ENCODE measurements around the gene RPS14. TPM values are rescaled to one million over a fixed set of nuclear protein-coding genes. Genes with fewer than 3 reads are reported as not detected.
A peak's percentile ranks its signal among the peaks of the same experiment; 100 is the strongest.
"Not testable (repeated sequence)": the region's sequence is repeated elsewhere in the genome, so short reads cannot be mapped to it uniquely, and the experiment has no call there.

Gene RPS14
- total and polyA plus RNA-seq, 9 of the 15 experiments (the other 6 are each of a cell fraction or from before 2014, with no cell fraction given) = 1,824 to 5,983 (median 3,017) TPM

DNA sequence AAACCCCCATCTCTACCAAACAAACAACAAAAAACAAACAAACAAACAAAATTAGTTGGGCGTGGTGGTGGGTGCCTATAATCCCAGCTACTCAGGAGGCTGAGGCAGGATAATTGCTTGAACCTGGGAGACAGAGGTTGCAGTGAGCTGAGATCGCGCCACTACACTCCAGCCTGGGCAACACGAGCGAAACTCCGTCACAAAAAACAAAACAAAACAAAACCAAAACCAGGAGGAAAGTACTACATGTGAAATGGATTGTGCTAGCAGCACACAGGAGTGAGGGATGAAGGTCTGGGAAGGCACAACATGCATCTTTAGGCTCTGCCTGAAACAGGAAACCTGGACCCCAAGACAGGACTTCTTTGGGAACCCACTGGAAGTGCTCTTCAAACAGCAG is 27.0 kb upstream of the RPS14 start:
- H3K9me1 ChIP-seq (ENCODE audit: control insufficient read depth, insufficient read depth, low read length); H4K20me1 ChIP-seq (replicated peaks; ENCODE audit: control insufficient read depth, insufficient read depth, low read length); H3K4me3 ChIP-seq; POLR2A ChIA-PET; H3K79me2 ChIP-seq (ENCODE audit: control insufficient read depth, insufficient read depth, low read length); CTCF ChIA-PET (ENCODE audit: low intra/inter-chr PET ratio); FAIRE-seq; DNase-seq (ENCODE audit: extremely low read depth in 1 of 4, low spot score in 3 of 4); BruUV-seq (replicated peaks); H3K27me3 ChIP-seq (ENCODE audit: control insufficient read depth in 2 of 2, insufficient read depth in 2 of 2, low read length in 2 of 2); H3K27ac ChIP-seq (ENCODE audit: extremely low read depth, low read depth, low read length); ATAC-seq; H3K9me3 ChIP-seq (replicated peaks; ENCODE audit: control insufficient read depth, insufficient read depth, low read depth, low read length); H3K4me2 ChIP-seq (ENCODE audit: insufficient read depth, low read length); H3K36me3 ChIP-seq (ENCODE audit: control insufficient read depth, insufficient read depth, low read length); in situ Hi-C loops (cut with MboI); intact Hi-C loops (cut with micrococcal nuclease): not testable (repeated sequence)
- Histone ChIP-seq H3K9ac (ENCODE audit: insufficient read depth in 1 of 2, low read depth in 2 of 2, low read length in 2 of 2) (0 out of 4 replicates have a peak overlapping the region, but pooled peaks of 1 of the 2 experiments have one; percentile 47), H3K4me1 (replicated peaks in 1 of 2; ENCODE audit: control insufficient read depth in 2 of 2, insufficient read depth in 2 of 2, low read length in 2 of 2) (peaks cover 15 to 25% of the 10 kb centered on the region in 2 experiments), H2AFZ (ENCODE audit: low read depth, low read length) (peak overlapping the region; percentile 84; the same call in 1 of the 2 replicates)
- WGBS (ENCODE audit: insufficient coverage, low coverage, missing lambda C conversion rate) = 90% methylated on average over 6 of the region's 6 CpGs

DNA sequence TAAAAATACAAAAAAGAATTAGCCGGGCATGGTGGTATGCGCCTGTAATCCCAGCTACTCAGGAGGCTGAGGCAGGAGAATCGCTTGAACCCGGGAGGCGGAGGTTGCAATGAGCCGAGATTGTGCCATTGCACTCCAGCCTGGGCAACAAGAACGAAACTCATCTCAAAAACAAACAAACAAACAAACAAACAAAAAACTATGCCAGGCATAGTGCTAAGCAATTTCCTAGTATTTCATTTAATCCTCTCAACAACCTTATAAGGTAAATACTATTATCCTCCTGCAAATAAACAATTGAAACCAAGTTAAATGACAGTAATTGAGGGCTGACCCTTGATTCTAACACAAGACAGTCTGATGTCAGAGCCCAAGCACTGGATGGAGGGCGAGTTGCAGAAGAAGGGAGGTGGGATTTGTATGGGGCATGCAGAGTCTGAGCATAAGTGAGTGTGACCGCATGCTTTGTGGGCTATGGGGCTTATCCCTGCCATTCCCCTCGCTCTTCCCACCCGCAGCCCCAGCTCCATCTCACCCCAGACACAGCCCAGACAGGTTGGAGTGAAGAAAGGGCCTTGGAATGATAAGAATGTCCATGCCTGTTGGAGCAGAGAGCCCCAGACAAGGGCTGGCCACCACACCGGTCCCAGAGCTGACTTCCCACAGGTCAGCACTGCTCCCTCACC is 24.3 kb upstream of the RPS14 start:
- intact Hi-C loops (cut with micrococcal nuclease) (no loop called here), in situ Hi-C loops (cut with MboI) (no loop called here)
- Histone ChIP-seq H4K20me1 (replicated peaks; ENCODE audit: control insufficient read depth, insufficient read depth, low read length) (no peaks in the 10 kb centered on the region), H3K27me3 (ENCODE audit: control insufficient read depth in 2 of 2, insufficient read depth in 2 of 2, low read length in 2 of 2) (no peaks in the 10 kb centered on the region), H3K9me1 (ENCODE audit: control insufficient read depth, insufficient read depth, low read length) (no peaks in the 10 kb centered on the region), H3K27ac (ENCODE audit: extremely low read depth, low read depth, low read length) (no peak overlapping the region), H3K9me3 (replicated peaks; ENCODE audit: control insufficient read depth, insufficient read depth, low read depth, low read length) (no peaks in the 10 kb centered on the region), H3K4me3 (no peak overlapping the region), H3K36me3 (ENCODE audit: control insufficient read depth, insufficient read depth, low read length) (no peaks in the 10 kb centered on the region), H3K9ac (ENCODE audit: insufficient read depth in 1 of 2, low read depth in 2 of 2, low read length in 2 of 2) (peak overlapping the region in 1 of 2 experiments; percentile 63; a peak in 2 of 4 replicates), H3K4me1 (replicated peaks in 1 of 2; ENCODE audit: control insufficient read depth in 2 of 2, insufficient read depth in 2 of 2, low read length in 2 of 2) (peaks cover 7 to 15% of the 10 kb centered on the region in 2 experiments), H2AFZ (ENCODE audit: low read depth, low read length) (no peak overlapping the region), H3K4me2 (ENCODE audit: insufficient read depth, low read length) (no peak overlapping the region), H3K79me2 (ENCODE audit: control insufficient read depth, insufficient read depth, low read length) (no peaks in the 10 kb centered on the region)
- ChIA-PET CTCF (ENCODE audit: low intra/inter-chr PET ratio) (no interaction called here), POLR2A (interaction anchor here (0.6 kb wide), 1 partner anchor 68 kb away, joined by 3 read pairs; no protein-coding TSS in a partner anchor)
- no peak for DNase-seq (ENCODE audit: extremely low read depth in 1 of 4, low spot score in 3 of 4)
- no peak for FAIRE-seq
- BruUV-seq (replicated peaks) = no TSS peak
- 46% methylated on average over 8 of the region's 12 CpGs for WGBS (ENCODE audit: insufficient coverage, low coverage, missing lambda C conversion rate)
- ATAC-seq = peak; percentile 32; the same call in 2 of the 3 replicates
- TF ChIP-seq MED1 (CRISPR knock-in tag; IDR thresholded peaks at IDR 0.05; ENCODE audit: borderline replicate concordance) (no peak), ZKSCAN8 (CRISPR knock-in tag; IDR thresholded peaks at IDR 0.05) (no peak), ZNF239 (CRISPR knock-in tag; IDR thresholded peaks at IDR 0.05) (no peak), ZNF436 (CRISPR knock-in tag; IDR thresholded peaks at IDR 0.05) (no peak), SRSF1 (IDR thresholded peaks at IDR 0.05; ENCODE audit: low read depth, low read length) (no peak), NFATC3 (IDR thresholded peaks at IDR 0.05) (no peak), HDAC1 (IDR thresholded peaks at IDR 0.05) (no peak), SIRT6 (IDR thresholded peaks at IDR 0.05; ENCODE audit: low read depth, low read length) (no peak)
- TF ChIP-seq, protein P1, sequence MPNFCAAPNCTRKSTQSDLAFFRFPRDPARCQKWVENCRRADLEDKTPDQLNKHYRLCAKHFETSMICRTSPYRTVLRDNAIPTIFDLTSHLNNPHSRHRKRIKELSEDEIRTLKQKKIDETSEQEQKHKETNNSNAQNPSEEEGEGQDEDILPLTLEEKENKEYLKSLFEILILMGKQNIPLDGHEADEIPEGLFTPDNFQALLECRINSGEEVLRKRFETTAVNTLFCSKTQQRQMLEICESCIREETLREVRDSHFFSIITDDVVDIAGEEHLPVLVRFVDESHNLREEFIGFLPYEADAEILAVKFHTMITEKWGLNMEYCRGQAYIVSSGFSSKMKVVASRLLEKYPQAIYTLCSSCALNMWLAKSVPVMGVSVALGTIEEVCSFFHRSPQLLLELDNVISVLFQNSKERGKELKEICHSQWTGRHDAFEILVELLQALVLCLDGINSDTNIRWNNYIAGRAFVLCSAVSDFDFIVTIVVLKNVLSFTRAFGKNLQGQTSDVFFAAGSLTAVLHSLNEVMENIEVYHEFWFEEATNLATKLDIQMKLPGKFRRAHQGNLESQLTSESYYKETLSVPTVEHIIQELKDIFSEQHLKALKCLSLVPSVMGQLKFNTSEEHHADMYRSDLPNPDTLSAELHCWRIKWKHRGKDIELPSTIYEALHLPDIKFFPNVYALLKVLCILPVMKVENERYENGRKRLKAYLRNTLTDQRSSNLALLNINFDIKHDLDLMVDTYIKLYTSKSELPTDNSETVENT (CRISPR knock-in tag; IDR thresholded peaks at IDR 0.05) = no peak
- TF ChIP-seq, protein P2, sequence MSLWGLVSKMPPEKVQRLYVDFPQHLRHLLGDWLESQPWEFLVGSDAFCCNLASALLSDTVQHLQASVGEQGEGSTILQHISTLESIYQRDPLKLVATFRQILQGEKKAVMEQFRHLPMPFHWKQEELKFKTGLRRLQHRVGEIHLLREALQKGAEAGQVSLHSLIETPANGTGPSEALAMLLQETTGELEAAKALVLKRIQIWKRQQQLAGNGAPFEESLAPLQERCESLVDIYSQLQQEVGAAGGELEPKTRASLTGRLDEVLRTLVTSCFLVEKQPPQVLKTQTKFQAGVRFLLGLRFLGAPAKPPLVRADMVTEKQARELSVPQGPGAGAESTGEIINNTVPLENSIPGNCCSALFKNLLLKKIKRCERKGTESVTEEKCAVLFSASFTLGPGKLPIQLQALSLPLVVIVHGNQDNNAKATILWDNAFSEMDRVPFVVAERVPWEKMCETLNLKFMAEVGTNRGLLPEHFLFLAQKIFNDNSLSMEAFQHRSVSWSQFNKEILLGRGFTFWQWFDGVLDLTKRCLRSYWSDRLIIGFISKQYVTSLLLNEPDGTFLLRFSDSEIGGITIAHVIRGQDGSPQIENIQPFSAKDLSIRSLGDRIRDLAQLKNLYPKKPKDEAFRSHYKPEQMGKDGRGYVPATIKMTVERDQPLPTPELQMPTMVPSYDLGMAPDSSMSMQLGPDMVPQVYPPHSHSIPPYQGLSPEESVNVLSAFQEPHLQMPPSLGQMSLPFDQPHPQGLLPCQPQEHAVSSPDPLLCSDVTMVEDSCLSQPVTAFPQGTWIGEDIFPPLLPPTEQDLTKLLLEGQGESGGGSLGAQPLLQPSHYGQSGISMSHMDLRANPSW (CRISPR knock-in tag; IDR thresholded peaks at IDR 0.05) = no peak
